ENCODE measurements around the gene DPP6. TPM values are rescaled to one million over a fixed set of nuclear protein-coding genes. Genes with fewer than 3 reads are reported as not detected.
"Not testable (repeated sequence)": the region's sequence is repeated elsewhere in the genome, so short reads cannot be mapped to it uniquely, and the experiment has no call there.

DPP6 gene
- total RNA-seq, 1 donor from 2014 or later, result not detected

DNA sequence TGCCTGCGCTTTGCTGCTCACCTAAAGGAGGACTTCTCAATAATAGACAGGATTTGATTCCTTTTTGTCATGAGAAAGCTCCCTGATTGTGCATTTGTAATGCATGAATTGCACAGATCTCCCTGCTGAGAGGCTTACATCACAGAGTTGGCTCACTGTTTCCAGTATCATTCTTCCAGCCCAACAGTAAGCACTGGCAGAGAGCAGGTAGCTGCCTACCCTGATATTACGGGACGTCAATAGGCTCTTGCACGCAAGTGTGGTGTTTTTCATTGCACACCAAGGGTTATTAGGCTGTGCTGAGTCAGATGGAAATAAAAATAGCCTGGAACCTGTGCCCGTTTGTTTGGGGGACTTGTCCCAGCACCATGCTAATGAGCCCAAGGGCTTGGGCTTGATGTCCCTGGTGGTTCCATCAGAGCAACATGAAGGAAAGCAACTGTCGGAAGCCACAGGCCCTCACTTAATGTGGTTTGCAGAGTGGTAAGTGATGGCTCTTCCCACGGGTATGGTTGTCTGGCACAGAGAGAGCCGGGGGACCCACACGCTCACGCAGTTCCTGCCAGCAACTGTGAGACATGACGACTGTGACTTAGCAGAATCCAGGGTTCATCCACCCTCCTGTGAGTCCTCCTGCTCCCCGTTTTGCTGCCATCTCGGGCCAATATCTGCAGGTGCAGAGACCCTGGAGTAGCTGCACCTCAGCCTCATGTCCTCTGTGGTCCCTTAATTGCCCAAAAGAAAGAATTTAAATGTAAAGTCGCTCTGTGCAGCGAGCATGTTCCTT, 20.4 kb downstream of the DPP6 start:
- not testable (repeated sequence) for DNase-seq (ENCODE audit: low spot score)

DNA sequence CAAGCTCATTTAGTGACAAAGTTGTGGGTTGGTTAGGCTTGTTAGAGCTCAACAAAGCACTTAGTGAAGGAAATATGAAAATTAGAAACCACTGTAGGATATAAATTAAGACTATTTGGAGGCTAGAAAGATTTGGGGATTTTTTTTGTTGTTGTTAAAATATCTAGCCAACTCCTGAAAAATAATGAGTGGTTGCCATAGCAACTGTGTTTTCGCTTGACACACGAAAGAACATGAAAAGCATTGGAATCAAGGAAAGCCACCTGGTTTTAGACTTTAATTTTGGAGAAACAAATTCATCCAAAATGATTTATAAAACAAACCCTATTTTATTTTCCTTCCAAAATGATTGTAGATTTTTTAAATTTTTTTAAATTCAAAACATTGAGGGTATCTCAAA, 26.3 kb downstream of the DPP6 start:
- DNase-seq (ENCODE audit: low spot score), result not testable (repeated sequence)

DNA sequence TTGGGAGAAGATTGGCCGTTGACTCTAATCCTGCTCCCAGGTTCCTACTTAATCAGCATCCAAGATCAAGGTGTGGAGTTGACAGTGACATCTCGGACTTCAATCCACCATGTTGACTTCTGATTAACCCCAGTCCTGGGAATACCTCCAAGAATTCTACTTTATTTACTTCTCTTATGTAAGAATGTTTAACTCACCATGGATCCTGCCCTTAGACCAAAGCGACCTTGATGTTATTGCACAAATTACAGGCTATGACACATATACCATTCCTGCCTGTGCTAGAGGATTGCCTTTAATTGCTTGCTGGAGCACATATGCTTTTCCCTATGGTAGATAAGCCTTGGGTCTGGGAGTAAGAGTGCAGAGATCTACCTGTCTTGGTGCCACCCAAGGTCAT, 28.1 kb downstream of the DPP6 start:
- not testable (repeated sequence) for DNase-seq (ENCODE audit: low spot score)

- not testable (repeated sequence) for DNase-seq (ENCODE audit: low spot score)
Observed at GRCh38 chr7:154087037-154087725, 35.0 kb downstream of the DPP6 start.

GRCh38 chr7:154092093-154092492, 39.9 kb downstream of the DPP6 start:
- DNase-seq (ENCODE audit: low spot score), result not testable (repeated sequence)

DNA sequence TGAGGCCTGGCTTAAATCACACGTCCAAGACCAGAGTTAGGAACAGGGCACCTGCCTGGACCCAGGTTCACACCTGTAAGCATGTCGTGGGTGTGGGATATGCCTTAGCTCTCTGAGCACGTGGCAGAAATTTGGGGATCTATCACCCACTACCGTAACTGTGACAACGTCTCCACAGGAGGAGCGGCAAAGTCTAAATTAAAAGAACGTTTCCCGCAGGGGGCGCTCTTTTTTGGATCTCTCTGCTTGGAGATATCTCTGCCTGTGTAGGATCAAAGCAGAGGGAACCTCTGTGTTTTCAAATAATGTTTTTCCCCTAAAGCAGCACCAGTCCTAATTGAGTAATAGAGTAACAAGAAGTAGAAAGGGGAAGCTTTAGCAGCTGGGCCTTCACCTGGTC, 43.0 kb downstream of the DPP6 start:
- not testable (repeated sequence) for DNase-seq (ENCODE audit: low spot score)

GRCh38 chr7:154105063-154105462, 52.9 kb downstream of the DPP6 start:
- not testable (repeated sequence) for DNase-seq (ENCODE audit: low spot score)

GRCh38 chr7:154109615-154110014, 57.4 kb downstream of the DPP6 start:
- DNase-seq (ENCODE audit: low spot score), result not testable (repeated sequence)

GRCh38 chr7:154113732-154114351, 61.6 kb downstream of the DPP6 start:
- not testable (repeated sequence) for DNase-seq (ENCODE audit: low spot score)

GRCh38 chr7:154117411-154118390, 65.5 kb downstream of the DPP6 start:
- not testable (repeated sequence) for DNase-seq (ENCODE audit: low spot score)

- not testable (repeated sequence) for DNase-seq (ENCODE audit: low spot score)
Observed at GRCh38 chr7:154120825-154121224, 68.6 kb downstream of the DPP6 start.

DNA sequence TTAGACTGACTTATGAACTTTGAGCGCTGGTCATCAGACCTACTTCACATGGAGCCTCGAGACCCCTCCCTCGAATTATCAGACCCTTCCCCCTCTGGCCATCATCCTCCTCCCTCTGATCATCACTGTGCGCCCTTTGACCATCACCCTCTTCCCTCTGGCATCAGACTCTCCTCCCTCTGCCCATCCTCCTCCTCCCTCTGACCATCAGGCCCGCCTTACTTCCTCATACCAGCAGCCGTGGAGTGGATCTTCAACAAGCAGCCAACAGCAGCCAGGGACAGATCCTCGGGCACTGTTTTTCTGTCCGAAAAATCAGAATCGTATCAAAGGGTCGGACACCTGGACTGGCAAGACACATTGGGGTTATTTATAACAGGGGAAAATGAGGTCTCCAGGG, 70.5 kb downstream of the DPP6 start:
- DNase-seq (ENCODE audit: low spot score), result not testable (repeated sequence)

- DNase-seq (ENCODE audit: low spot score), result not testable (repeated sequence)
Observed at GRCh38 chr7:154123397-154123796, 71.2 kb downstream of the DPP6 start.

GRCh38 chr7:154129142-154129541, 76.9 kb downstream of the DPP6 start:
- DNase-seq (ENCODE audit: low spot score), result not testable (repeated sequence)

DNA sequence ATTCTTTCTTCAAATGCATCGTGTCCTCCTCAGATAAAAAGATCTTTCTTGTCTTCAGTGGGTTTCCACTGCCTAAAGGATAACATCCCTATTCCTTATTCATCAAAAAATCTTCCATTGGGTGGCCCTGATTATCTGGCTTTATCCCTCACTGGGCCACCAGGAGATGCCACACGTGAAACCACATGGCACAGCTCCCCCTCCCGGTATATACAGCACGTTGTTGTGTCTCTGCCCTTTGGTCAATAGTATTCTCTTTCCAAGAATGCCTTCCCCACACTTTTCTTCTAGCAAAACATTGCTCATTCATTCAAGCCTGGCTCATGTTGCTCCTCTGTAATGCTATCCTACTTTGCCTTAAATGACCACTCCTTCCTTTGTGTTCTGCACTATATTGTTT, 80.4 kb downstream of the DPP6 start:
- not testable (repeated sequence) for DNase-seq (ENCODE audit: low spot score)

DNA sequence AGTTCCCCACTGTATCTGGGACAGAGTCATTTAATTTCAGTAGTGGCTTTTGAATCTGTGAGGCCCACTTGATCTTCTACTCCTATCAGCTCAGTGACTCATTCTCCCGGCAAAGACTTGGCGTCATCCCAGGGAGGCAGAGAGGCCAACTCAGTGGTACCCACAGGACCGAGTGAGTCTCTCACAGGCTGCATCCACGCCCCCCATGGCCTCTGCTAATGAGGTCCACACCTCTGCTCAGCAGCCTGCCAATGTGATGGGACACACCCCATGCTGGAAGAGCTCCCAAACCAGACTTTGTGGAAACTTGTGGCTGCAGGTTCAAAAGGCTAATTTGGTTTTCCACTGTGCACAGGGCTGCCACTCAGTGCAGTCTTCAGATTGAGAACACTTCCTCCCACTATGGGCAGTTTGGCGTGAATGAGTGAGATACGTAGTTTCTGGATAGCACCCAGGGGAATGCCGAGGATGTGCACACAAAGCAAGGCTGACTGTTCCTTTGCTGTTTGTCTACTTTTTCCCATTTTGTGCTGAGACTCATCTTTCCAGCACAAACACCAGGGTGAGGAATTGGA, 81.6 kb downstream of the DPP6 start:
- not testable (repeated sequence) for DNase-seq (ENCODE audit: low spot score)

DNA sequence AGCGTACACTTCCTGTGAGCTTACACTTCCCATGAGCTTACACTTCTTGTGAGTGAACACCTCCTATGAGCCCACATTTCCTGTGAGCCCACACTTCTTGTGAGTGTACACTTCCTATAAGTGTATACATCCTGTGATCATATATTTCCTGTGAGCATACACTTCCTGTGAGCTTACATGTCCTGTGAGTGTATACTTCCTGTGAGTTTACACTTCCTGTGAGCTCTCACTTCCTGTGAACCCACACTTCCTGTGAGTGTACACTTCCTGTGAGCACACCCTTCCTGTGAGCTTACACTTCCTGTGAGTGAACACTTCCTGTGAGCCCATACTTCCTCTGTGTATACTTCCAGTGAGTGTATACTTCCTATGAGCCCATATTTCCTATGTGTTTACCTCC, 82.5 kb downstream of the DPP6 start:
- DNase-seq (ENCODE audit: low spot score), result not testable (repeated sequence)

GRCh38 chr7:154135646-154136045, 83.4 kb downstream of the DPP6 start:
- DNase-seq (ENCODE audit: low spot score), result not testable (repeated sequence)

DNA sequence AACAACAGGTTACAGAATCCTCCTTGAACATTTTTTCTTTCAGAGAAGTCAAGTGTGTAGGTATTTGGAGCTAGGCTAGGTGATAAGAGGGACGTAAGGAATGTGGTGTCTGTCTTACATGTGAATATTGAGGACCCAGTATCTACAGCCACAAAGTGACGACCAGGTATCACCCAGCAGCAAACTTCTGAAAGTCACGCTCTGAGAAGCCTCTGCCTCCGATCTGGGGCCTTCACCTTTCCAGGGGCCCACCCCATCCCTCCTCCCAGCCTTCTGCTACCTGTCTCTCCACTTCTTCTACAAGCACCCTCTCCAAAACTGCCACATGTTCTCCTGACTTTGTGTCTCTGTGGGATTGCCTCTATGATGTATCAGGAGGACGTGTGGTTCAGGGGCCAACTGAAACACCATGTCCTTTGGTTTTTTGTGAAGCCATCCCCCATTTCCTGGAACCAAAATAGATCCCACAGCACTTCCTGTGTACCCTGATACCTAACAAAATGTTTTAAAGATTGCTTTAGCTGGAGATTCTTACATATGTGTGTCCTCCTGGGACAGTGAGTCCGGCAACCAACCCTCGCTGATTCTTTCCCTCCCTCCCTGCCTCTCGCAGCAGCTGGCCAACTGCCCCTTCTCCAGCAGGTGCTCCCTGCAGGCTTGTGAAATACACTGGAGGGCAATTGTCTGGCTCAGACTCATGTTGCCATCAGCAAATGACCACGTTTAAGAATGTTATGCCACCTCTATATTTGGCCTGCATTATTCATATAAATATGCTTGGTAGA, 93.9 kb downstream of the DPP6 start:
- DNase-seq (ENCODE audit: low spot score), result not testable (repeated sequence)

- DNase-seq (ENCODE audit: low spot score), result not testable (repeated sequence)
Observed at GRCh38 chr7:154146707-154147038, 94.5 kb downstream of the DPP6 start.

Measured in ureter (tissue), 1 donor.